ENCODE data around the gene ARHGEF17. TPM values are rescaled to one million over a fixed set of nuclear protein-coding genes. Genes with fewer than 3 reads are reported as not detected.

The ARHGEF17 gene
- total RNA-seq, 1 donor from 2014 or later: 19.9 TPM

DNA sequence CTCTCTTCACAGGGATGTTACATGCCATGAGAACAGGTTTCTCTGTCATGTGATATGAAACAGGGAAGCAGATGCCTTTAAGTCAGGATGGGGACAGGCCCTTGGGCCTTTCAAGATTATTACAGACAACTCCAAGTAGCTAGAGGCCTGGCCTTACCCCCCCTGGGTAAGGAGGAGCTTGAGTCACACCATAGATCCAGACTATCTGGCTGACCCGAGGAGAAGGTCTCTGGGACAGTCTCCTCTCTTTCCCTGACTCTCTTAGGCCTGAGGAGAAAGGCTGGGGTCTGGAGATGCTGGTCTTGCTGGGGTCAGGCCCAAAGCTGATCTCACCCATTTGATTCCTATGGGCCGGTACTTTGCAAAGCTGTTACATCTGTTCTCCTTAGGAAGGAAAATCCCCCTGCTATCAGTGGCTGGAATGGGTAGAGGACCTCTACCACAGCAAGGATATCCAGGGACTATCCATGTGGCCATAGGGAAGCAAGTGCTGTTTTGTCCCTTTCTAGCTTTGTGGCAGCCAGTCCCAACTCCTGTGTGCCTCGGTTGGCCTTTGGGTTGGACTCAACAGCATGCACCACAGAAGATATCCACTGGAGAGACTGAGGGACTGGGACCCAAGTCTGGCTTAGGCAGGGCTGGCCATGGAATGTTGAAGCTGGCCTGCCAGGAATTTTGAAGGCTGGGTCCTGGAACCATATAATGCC, 93.3 kb downstream of the ARHGEF17 start:
- no peak for DNase-seq (ENCODE audit: low spot score)
- Histone ChIP-seq H3K27me3 (no peaks in the 10 kb centered on the region), H2AFZ (replicated peaks) (no peak overlapping the region), H3K9me3 (ENCODE audit: low read depth) (no peaks in the 10 kb centered on the region), H3F3A (ENCODE audit: low read depth) (peaks cover 19% of the 10 kb centered on the region), H3K9ac (no peak overlapping the region), H3K79me2 (ENCODE audit: low read depth) (no peaks in the 10 kb centered on the region), H4K20me1 (ENCODE audit: low read depth) (peaks cover 17% of the 10 kb centered on the region), H3K4me2 (no peak overlapping the region), H3K36me3 (no peaks in the 10 kb centered on the region), H3K4me1 (peaks cover 15% of the 10 kb centered on the region), H3K4me3 (no peak overlapping the region), H3K27ac (no peak overlapping the region)
- TF ChIP-seq, protein P1, sequence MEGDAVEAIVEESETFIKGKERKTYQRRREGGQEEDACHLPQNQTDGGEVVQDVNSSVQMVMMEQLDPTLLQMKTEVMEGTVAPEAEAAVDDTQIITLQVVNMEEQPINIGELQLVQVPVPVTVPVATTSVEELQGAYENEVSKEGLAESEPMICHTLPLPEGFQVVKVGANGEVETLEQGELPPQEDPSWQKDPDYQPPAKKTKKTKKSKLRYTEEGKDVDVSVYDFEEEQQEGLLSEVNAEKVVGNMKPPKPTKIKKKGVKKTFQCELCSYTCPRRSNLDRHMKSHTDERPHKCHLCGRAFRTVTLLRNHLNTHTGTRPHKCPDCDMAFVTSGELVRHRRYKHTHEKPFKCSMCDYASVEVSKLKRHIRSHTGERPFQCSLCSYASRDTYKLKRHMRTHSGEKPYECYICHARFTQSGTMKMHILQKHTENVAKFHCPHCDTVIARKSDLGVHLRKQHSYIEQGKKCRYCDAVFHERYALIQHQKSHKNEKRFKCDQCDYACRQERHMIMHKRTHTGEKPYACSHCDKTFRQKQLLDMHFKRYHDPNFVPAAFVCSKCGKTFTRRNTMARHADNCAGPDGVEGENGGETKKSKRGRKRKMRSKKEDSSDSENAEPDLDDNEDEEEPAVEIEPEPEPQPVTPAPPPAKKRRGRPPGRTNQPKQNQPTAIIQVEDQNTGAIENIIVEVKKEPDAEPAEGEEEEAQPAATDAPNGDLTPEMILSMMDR (IDR thresholded peaks at IDR 0.05): no peak
- TF ChIP-seq EZH2phosphoT487 (IDR thresholded peaks at IDR 0.05) (no peak), EZH2 (IDR thresholded peaks at IDR 0.05) (no peak)
- Mint-ChIP-seq H3K27me3 (ENCODE audit: insufficient read depth, low read depth) (peaks cover 7% of the 10 kb centered on the region), H3K4me1 (peaks cover 8% of the 10 kb centered on the region), H3K36me3 (peaks cover 7% of the 10 kb centered on the region), H3K4me3 (no peak overlapping the region), H3K9me3 (no peaks in the 10 kb centered on the region), H3K27ac (peak overlapping the region; percentile 14)

DNA sequence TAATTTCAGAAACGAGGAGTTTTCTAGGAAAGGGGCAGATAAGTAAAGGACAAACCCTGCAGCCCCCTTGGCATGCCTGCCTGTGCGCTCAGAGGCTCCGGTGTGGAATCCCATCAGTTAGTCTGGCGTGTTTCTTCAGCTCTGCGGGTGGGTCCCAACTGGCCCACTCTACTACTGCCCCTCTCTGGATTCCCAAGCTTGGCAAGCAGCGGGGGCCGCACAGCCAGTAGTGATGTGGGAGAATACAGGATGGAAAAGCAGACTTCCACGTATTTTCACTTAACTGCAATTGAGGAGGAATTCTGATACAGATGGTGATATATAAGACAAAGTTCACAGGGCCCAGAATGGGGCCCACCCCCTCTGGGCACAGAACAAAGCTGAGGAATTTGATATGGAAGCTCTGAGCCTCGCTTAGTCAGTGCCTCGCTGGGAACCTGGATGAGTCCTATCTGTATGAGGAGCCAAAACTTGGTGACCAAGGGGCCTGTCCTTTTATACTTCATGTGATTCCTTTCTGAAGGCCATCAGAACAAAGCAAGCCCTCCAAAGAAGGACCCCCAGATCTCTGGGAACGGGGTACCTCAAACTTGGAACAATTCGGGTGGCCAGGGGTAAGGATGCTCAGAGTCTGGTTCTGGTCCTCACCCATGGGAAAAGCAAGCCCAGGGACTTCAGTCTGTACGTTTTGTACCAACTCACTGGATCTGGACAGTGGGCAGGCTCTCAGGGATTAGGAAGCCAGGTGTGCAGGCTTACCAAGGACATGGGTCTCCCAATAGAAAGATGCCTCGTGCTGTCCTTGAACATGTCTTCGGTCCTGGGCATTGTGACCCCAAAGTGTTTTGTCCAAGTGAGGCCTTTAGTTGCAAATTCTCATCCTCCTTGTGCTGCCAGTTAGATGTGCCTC, 94.1 kb downstream of the ARHGEF17 start:
- H3K27me3 Mint-ChIP-seq (ENCODE audit: insufficient read depth, low read depth): peaks cover 7% of the 10 kb centered on the region
- no peaks in the 10 kb centered on the region for H3K9me3 ChIP-seq (ENCODE audit: low read depth)
- peaks cover 8% of the 10 kb centered on the region for H3K4me1 Mint-ChIP-seq
- H3K79me2 ChIP-seq (ENCODE audit: low read depth): no peaks in the 10 kb centered on the region
- H3K27ac ChIP-seq: no peak overlapping the region
- H3K4me1 ChIP-seq: peaks cover 15% of the 10 kb centered on the region
- H3K27ac Mint-ChIP-seq: peak overlapping the region; percentile 14
- H3F3A ChIP-seq (ENCODE audit: low read depth): peaks cover 19% of the 10 kb centered on the region
- TF ChIP-seq, protein P1 (IDR thresholded peaks at IDR 0.05): no peak
- TF ChIP-seq EZH2 (IDR thresholded peaks at IDR 0.05): no peak
- TF ChIP-seq EZH2phosphoT487 (IDR thresholded peaks at IDR 0.05): no peak
- H3K36me3 Mint-ChIP-seq: peaks cover 10% of the 10 kb centered on the region
- DNase-seq (ENCODE audit: low spot score): peak; percentile 24
- no peaks in the 10 kb centered on the region for H3K27me3 ChIP-seq
- no peak overlapping the region for H3K4me2 ChIP-seq
- peaks cover 17% of the 10 kb centered on the region for H4K20me1 ChIP-seq (ENCODE audit: low read depth)
- no peak overlapping the region for H3K4me3 ChIP-seq
- no peak overlapping the region for H3K9ac ChIP-seq
- no peak overlapping the region for H3K4me3 Mint-ChIP-seq
- H3K9me3 Mint-ChIP-seq: no peaks in the 10 kb centered on the region
- H2AFZ ChIP-seq (replicated peaks): no peak overlapping the region
- no peaks in the 10 kb centered on the region for H3K36me3 ChIP-seq

DNA sequence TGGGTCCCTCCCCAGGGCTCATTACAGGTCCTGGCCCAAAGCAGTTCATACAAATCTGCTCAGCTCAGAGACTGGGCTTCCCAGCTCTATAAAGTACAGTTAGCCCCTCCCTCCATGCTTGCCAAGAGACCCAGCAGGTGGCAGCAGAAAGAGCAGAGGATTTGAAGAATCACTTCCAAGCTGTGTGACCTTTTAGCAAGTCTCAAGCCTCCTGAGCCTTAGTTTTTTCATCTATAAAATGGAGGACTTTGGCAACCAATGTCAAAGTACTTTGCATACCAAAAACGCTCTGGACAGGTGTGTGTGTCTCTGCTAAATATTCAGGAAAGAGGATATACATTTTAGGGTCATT, 94.7 kb downstream of the ARHGEF17 start:
- DNase-seq (ENCODE audit: low spot score): no peak
- Histone ChIP-seq H3K9ac (no peak overlapping the region), H3K4me3 (no peak overlapping the region), H4K20me1 (ENCODE audit: low read depth) (peaks cover 17% of the 10 kb centered on the region), H3K9me3 (ENCODE audit: low read depth) (no peaks in the 10 kb centered on the region), H3K4me2 (no peak overlapping the region), H3K79me2 (ENCODE audit: low read depth) (no peaks in the 10 kb centered on the region), H3K36me3 (no peaks in the 10 kb centered on the region), H3K27me3 (no peaks in the 10 kb centered on the region), H3K4me1 (peaks cover 15% of the 10 kb centered on the region), H3K27ac (no peak overlapping the region), H3F3A (ENCODE audit: low read depth) (peaks cover 19% of the 10 kb centered on the region), H2AFZ (replicated peaks) (no peak overlapping the region)
- Mint-ChIP-seq H3K9me3 (no peaks in the 10 kb centered on the region), H3K27me3 (ENCODE audit: insufficient read depth, low read depth) (peaks cover 10% of the 10 kb centered on the region), H3K36me3 (peaks cover 13% of the 10 kb centered on the region), H3K4me3 (no peak overlapping the region), H3K4me1 (peaks cover 8% of the 10 kb centered on the region), H3K27ac (no peak overlapping the region)
- TF ChIP-seq EZH2phosphoT487 (IDR thresholded peaks at IDR 0.05) (no peak), EZH2 (IDR thresholded peaks at IDR 0.05) (no peak)
- TF ChIP-seq, protein P1 (IDR thresholded peaks at IDR 0.05): no peak

Measured in neural progenitor cell (in vitro differentiated cells).